H1 (cell line): Measurements from ENCODE around the gene CCR8. TPM values are rescaled to one million over a fixed set of nuclear protein-coding genes. Genes with fewer than 3 reads are reported as not detected.

Experiments
- CBX5 ChIP-seq: fragments of 300-800, 300-1000 bp; sonication (generic); IDR thresholded peaks from 2 replicates; pipeline ENCODE4 v1.7.1; 2016; ENCODE audit warnings: antibody characterized with exemption, low read length, low read depth
- CHD2 ChIP-seq: IDR thresholded peaks from 2 replicates; pipeline ENCODE4 v1.6.1; 2012; ENCODE audit warnings: low read length, improper control_type of control experiment
- JUN ChIP-seq: IDR thresholded peaks from 2 replicates; pipeline ENCODE4 v1.6.1; 2011; ENCODE audit warnings: low read depth, mild to moderate bottlenecking, improper control_type of control experiment, low read length
- POLR2AphosphoS5 ChIP-seq: IDR thresholded peaks from 2 replicates; pipeline ENCODE4 v1.6.1; 2011; ENCODE audit warnings: low read depth, low read length
- SAP30 ChIP-seq: fragments of 300-600 bp; sonication (generic); IDR thresholded peaks from 2 replicates; pipeline ENCODE4 v1.7.1; 2012; ENCODE audit warnings: low read length, moderate library complexity, mild to moderate bottlenecking, inconsistent platforms; ENCODE audit not compliant: insufficient read depth, insufficient replicate concordance
- SIN3A ChIP-seq, 2 experiments: IDR thresholded peaks in 1 of 2; conservative IDR thresholded peaks in 1 of 2; 2 replicates each; pipeline ENCODE4 v1.6.1; 2011 to 2012; ENCODE audit warnings: low read length in 2 of 2, improper control_type of control experiment in 1 of 2, low read depth in 1 of 2, mild to moderate bottlenecking in 1 of 2
- TEAD4 ChIP-seq: IDR thresholded peaks from 2 replicates; pipeline ENCODE4 v1.6.1; 2012; ENCODE audit warnings: low read depth, low read length, inconsistent platforms, mixed read lengths
- polyA plus RNA-seq, 7 experiments: library from polyadenylated mRNA; depleted of rRNA in 3 of 7; stranded (reverse) in 5 of 7; unstranded in 2 of 7; fragments of >200 nt in 5 of 7; fragments of 200-250 nt in 2 of 7; gene quantifications; 1 replicate in 5 of 7; 2 replicates in 1 of 7; 4 replicates in 1 of 7; pipeline versions ENCODE4 v1.2.1 to v1.2.3, GENCODE V29; 2011 to 2013; ENCODE audit warnings: missing spikeins in 2 of 7, mixed read lengths in 2 of 7
- total RNA-seq: library from RNA; stranded (reverse); fragmentation: NEBNext Ultra II Directional; extraction: Animal tissue kit (Norgen Biotek cat#: 25700); gene quantifications from 2 replicates; pipeline ENCODE4 v1.2.1, GENCODE V29; 2021
- TF ChIP-seq, protein P1 (sequence below): fragments of 300-600 bp; sonication (generic); IDR thresholded peaks from 2 replicates; pipeline ENCODE4 v1.7.1; 2012; ENCODE audit warnings: low read length, moderate library complexity, mild to moderate bottlenecking, inconsistent platforms; ENCODE audit not compliant: insufficient replicate concordance
- TF ChIP-seq, protein P2 (sequence below), 3 experiments: IDR thresholded peaks; 1 replicate in 2 of 3; 2 replicates in 1 of 3; pipeline versions ENCODE4 v1.5.1 to v1.6.1; 2011; ENCODE audit warnings: low read length in 3 of 3, mild to moderate bottlenecking in 3 of 3, inconsistent platforms in 2 of 3, low read depth in 1 of 3, moderate library complexity in 1 of 3; ENCODE audit not compliant: insufficient read depth in 1 of 3; ENCODE audit errors: control extremely low read depth in 1 of 3

Gene CCR8
- total and polyA plus RNA-seq, 2 of the 8 experiments (the other 6 are each of a cell fraction or from before 2014, with no cell fraction given): 0.35 TPM; not detected in 1

DNA sequence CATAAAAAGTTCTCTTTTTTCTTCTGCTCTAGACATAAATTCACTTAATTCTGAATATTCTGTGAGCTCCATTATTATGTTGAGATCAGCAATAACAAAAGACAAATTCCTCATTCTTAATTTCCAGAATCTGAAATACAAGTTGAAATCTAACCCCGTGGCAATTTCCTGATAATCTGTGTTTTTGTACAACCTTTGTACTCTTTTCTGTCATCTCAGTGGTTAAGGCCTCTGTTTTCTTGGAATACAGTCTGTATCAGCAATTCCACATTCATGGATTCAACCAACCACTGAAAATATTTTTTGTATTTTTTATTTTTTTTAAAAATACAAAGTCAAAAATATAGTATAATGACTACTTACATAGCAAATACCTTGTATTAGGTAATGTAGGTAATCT is 8.7 kb downstream of the CCR8 start (continued):
- TF ChIP-seq, protein P1, sequence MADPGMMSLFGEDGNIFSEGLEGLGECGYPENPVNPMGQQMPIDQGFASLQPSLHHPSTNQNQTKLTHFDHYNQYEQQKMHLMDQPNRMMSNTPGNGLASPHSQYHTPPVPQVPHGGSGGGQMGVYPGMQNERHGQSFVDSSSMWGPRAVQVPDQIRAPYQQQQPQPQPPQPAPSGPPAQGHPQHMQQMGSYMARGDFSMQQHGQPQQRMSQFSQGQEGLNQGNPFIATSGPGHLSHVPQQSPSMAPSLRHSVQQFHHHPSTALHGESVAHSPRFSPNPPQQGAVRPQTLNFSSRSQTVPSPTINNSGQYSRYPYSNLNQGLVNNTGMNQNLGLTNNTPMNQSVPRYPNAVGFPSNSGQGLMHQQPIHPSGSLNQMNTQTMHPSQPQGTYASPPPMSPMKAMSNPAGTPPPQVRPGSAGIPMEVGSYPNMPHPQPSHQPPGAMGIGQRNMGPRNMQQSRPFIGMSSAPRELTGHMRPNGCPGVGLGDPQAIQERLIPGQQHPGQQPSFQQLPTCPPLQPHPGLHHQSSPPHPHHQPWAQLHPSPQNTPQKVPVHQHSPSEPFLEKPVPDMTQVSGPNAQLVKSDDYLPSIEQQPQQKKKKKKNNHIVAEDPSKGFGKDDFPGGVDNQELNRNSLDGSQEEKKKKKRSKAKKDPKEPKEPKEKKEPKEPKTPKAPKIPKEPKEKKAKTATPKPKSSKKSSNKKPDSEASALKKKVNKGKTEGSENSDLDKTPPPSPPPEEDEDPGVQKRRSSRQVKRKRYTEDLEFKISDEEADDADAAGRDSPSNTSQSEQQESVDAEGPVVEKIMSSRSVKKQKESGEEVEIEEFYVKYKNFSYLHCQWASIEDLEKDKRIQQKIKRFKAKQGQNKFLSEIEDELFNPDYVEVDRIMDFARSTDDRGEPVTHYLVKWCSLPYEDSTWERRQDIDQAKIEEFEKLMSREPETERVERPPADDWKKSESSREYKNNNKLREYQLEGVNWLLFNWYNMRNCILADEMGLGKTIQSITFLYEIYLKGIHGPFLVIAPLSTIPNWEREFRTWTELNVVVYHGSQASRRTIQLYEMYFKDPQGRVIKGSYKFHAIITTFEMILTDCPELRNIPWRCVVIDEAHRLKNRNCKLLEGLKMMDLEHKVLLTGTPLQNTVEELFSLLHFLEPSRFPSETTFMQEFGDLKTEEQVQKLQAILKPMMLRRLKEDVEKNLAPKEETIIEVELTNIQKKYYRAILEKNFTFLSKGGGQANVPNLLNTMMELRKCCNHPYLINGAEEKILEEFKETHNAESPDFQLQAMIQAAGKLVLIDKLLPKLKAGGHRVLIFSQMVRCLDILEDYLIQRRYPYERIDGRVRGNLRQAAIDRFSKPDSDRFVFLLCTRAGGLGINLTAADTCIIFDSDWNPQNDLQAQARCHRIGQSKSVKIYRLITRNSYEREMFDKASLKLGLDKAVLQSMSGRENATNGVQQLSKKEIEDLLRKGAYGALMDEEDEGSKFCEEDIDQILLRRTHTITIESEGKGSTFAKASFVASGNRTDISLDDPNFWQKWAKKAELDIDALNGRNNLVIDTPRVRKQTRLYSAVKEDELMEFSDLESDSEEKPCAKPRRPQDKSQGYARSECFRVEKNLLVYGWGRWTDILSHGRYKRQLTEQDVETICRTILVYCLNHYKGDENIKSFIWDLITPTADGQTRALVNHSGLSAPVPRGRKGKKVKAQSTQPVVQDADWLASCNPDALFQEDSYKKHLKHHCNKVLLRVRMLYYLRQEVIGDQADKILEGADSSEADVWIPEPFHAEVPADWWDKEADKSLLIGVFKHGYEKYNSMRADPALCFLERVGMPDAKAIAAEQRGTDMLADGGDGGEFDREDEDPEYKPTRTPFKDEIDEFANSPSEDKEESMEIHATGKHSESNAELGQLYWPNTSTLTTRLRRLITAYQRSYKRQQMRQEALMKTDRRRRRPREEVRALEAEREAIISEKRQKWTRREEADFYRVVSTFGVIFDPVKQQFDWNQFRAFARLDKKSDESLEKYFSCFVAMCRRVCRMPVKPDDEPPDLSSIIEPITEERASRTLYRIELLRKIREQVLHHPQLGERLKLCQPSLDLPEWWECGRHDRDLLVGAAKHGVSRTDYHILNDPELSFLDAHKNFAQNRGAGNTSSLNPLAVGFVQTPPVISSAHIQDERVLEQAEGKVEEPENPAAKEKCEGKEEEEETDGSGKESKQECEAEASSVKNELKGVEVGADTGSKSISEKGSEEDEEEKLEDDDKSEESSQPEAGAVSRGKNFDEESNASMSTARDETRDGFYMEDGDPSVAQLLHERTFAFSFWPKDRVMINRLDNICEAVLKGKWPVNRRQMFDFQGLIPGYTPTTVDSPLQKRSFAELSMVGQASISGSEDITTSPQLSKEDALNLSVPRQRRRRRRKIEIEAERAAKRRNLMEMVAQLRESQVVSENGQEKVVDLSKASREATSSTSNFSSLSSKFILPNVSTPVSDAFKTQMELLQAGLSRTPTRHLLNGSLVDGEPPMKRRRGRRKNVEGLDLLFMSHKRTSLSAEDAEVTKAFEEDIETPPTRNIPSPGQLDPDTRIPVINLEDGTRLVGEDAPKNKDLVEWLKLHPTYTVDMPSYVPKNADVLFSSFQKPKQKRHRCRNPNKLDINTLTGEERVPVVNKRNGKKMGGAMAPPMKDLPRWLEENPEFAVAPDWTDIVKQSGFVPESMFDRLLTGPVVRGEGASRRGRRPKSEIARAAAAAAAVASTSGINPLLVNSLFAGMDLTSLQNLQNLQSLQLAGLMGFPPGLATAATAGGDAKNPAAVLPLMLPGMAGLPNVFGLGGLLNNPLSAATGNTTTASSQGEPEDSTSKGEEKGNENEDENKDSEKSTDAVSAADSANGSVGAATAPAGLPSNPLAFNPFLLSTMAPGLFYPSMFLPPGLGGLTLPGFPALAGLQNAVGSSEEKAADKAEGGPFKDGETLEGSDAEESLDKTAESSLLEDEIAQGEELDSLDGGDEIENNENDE: no peak
- TF ChIP-seq JUN (no peak), SAP30 (no peak), SIN3A (conservative IDR thresholded peaks at IDR 0.05 in 1 of 2, IDR thresholded peaks at IDR 0.05 in 1 of 2; ENCODE audit: low read depth in 1 of 2, low read length in 2 of 2) (no peak), CHD2 (no peak), TEAD4 (no peak), POLR2AphosphoS5 (no peak), CBX5 (no peak)
- TF ChIP-seq, protein P2, sequence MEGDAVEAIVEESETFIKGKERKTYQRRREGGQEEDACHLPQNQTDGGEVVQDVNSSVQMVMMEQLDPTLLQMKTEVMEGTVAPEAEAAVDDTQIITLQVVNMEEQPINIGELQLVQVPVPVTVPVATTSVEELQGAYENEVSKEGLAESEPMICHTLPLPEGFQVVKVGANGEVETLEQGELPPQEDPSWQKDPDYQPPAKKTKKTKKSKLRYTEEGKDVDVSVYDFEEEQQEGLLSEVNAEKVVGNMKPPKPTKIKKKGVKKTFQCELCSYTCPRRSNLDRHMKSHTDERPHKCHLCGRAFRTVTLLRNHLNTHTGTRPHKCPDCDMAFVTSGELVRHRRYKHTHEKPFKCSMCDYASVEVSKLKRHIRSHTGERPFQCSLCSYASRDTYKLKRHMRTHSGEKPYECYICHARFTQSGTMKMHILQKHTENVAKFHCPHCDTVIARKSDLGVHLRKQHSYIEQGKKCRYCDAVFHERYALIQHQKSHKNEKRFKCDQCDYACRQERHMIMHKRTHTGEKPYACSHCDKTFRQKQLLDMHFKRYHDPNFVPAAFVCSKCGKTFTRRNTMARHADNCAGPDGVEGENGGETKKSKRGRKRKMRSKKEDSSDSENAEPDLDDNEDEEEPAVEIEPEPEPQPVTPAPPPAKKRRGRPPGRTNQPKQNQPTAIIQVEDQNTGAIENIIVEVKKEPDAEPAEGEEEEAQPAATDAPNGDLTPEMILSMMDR (IDR thresholded peaks at IDR 0.05; ENCODE audit: control extremely low read depth in 1 of 3, insufficient read depth in 1 of 3, low read depth in 1 of 3, low read length in 3 of 3): no peak
